Fibroblast of mammary gland (primary cell): Measurements from ENCODE around the gene KIF14.
"Not testable (repeated sequence)": the region's sequence is repeated elsewhere in the genome, so short reads cannot be mapped to it uniquely, and the experiment has no call there.

Experiments used
- DNase-seq: peaks from one replicate; pipeline ENCODE4 v3.0.0-alpha.2; 2010; ENCODE audit warnings: low read depth
- H3K4me3 ChIP-seq: 2 replicates; pipeline ENCODE4 v1.5.1; 2011; ENCODE audit warnings: low read depth, mild to moderate bottlenecking, low read length, moderate library complexity; ENCODE audit not compliant: control insufficient read depth
- TF ChIP-seq, protein P1 (sequence below): conservative IDR thresholded peaks from 2 replicates; pipeline ENCODE4 v1.5.1; 2011; ENCODE audit warnings: low read depth, low read length, inconsistent platforms; ENCODE audit not compliant: control insufficient read depth, insufficient read depth

KIF14 gene

DNA sequence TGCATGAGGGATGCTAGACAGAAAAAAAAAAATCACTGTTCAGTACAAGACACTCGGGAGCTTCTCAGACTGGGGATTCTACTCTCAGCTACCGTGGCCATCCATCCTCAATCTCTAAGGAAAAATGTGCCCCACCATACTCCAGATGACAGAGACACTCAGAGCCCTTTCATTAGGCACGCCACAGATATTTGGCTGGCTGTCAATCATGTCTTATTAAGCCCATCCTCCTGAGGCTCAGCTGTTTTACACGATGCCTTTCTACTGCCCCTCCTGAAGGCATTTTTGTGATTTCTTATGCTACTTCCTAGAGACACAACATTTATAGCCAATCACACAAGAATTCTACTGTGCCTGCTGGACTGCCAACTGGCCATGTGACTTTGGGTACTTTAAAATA is 92.9 kb downstream of the KIF14 start:
- H3K4me3 ChIP-seq = no peak overlapping the region
- TF ChIP-seq, protein P1, sequence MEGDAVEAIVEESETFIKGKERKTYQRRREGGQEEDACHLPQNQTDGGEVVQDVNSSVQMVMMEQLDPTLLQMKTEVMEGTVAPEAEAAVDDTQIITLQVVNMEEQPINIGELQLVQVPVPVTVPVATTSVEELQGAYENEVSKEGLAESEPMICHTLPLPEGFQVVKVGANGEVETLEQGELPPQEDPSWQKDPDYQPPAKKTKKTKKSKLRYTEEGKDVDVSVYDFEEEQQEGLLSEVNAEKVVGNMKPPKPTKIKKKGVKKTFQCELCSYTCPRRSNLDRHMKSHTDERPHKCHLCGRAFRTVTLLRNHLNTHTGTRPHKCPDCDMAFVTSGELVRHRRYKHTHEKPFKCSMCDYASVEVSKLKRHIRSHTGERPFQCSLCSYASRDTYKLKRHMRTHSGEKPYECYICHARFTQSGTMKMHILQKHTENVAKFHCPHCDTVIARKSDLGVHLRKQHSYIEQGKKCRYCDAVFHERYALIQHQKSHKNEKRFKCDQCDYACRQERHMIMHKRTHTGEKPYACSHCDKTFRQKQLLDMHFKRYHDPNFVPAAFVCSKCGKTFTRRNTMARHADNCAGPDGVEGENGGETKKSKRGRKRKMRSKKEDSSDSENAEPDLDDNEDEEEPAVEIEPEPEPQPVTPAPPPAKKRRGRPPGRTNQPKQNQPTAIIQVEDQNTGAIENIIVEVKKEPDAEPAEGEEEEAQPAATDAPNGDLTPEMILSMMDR = no peak

GRCh38 chr1:200526709-200527612 is 93.6 kb downstream of the KIF14 start:
- H3K4me3 ChIP-seq = no peak overlapping the region
- TF ChIP-seq, protein P1 = no peak
- peak; percentile 74 for DNase-seq

More for the DNA sequence above, 92.9 kb downstream of the KIF14 start:
- DNase-seq = no peak

DNA sequence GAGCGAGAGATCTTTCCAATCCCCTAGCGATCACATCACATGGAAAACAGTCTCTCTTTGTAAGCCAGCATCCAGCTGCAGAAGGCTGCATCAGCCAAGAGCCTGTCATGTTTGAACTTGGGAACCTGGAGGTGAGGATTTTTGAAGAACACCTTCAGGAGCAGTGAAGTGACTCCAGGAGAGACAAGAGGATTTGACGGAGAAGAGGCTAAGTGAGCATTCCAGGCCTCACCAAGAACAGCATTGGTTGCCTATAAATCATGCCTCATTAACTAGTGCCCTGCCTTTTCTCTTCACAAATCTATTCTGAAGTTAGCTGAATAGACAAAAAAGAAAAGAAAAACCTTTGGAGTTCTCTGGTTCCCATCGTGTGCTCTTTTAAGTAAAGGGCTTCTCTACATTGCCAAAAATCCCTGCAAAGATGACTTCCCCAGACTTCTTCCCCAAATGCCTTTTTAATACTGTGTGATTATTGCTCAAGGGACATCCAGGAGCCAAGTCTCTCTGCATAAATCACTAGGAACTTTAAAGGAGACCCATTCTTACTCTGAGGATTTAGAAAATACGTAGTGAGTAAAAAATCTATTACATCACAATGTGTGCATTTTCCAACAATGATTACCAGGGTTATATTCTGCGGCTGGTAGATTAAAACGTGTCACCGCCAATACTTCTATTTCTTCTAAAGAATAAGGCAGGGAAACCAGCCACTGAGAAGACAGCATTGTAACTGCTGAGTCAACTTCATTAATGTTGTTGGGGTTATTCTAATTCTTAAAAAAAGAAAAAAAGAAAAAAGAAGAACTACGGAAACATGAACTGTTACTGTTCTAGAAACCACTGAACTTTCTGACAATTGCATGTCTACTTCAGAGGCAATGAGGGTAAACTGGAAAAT is 95.2 kb downstream of the KIF14 start:
- no peak overlapping the region for H3K4me3 ChIP-seq
- peak; percentile 81 for DNase-seq
- TF ChIP-seq, protein P1 = no peak

DNA sequence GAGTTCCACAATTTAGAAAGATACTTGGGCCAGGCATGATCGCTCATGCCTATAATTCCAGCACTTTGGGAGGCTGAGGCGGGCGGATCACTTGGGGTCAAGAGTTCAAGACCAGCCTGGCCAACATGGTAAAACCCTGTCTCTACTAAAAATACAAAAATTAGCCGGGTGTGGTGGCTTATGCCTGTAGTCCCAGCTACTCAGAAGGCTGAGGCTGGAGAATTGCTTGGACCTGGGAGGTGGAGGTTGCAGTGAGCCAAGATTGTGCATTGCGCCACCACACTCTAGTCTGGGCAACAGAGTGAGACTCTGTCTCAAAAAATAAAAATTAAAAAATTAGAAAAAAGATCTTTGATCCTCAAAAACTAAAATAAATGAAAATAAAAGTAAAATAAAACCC is 96.0 kb downstream of the KIF14 start:
- not testable (repeated sequence) for H3K4me3 ChIP-seq, DNase-seq

DNA sequence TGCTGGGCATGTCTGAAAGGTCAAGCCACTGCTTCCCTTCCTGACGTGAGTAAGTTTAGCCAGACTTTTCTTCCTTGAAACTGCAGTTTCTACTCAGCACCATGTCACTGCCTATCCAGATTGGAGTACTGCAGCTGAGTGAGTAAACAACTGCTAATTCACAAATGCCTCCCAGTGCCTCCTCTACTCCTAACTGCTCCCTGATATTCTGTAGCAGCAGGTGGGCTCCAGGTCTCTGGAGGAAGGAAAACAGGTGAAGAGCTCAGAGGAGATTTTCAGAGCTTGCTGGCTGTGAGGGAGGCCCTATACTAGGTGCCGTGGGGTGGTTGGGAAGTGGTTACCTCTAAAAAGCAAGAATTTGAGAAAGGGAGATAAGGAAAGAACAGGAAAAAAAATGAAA is 96.5 kb downstream of the KIF14 start:
- no peak for DNase-seq
- TF ChIP-seq, protein P1 = no peak
- H3K4me3 ChIP-seq = no peak overlapping the region

- no peak for DNase-seq
- TF ChIP-seq, protein P1 = no peak
- H3K4me3 ChIP-seq = no peak overlapping the region
Observed at GRCh38 chr1:200520735-200521134, 99.8 kb downstream of the KIF14 start.

- TF ChIP-seq, protein P1 = no peak
- DNase-seq = no peak
- no peak overlapping the region for H3K4me3 ChIP-seq
Observed at GRCh38 chr1:200518524-200518923, 102.0 kb downstream of the KIF14 start.
